GM18519 (cell line): ENCODE results near the gene TNFSF12.
A peak's percentile ranks its signal among the peaks of the same experiment; 100 is the strongest.

Experiments
- ATAC-seq: cut with Tn5 transposase; IDR thresholded peaks from one replicate; pipeline ENCODE4 v1.9.1; 2021; ENCODE audit warnings: mild to moderate bottlenecking, moderate library complexity; ENCODE audit not compliant: unreplicated experiment, low FRiP score

The TNFSF12 gene

DNA sequence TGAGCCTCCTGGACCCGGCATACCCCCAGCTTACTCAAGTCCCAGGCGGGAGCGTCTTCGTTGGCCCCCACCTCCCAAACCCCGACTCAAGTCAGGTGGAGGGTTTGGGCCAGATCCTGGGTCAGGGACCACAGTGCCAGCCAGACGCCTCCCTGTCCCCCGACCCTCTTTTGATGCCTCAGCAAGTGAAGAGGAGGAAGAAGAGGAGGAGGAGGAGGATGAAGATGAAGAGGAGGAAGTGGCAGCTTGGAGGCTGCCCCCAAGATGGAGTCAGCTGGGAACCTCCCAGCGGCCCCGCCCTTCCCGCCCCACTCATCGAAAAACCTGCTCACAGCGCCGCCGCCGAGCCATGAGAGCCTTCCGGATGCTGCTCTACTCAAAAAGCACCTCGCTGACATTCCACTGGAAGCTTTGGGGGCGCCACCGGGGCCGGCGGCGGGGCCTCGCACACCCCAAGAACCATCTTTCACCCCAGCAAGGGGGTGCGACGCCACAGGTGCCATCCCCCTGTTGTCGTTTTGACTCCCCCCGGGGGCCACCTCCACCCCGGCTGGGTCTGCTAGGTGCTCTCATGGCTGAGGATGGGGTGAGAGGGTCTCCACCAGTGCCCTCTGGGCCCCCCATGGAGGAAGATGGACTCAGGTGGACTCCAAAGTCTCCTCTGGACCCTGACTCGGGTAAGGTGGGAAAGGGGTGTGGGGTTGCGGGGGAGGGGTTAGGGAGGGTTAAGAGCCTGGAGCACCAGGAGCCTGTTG, 14.4 kb downstream of the TNFSF12 start:
- no peak for ATAC-seq

DNA sequence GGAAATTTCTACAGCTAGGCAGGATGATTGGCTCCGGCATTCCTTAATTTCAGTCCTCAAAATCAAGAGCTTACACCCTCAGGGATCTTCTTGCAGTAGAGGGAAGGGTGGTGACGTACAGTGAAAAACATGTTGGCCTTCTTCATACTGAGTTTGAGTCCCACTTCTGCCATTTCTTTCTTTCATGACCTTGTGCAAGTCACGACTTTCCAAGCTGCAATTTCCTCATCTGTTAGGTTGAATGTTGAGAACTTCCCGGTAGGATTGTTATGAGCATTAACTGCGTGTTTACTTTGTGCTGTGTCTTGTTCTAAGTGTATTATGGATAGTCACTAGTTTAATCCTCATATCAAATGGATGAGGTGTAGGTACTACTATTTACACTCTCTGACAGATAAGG, 20.7 kb downstream of the TNFSF12 start:
- no peak for ATAC-seq

DNA sequence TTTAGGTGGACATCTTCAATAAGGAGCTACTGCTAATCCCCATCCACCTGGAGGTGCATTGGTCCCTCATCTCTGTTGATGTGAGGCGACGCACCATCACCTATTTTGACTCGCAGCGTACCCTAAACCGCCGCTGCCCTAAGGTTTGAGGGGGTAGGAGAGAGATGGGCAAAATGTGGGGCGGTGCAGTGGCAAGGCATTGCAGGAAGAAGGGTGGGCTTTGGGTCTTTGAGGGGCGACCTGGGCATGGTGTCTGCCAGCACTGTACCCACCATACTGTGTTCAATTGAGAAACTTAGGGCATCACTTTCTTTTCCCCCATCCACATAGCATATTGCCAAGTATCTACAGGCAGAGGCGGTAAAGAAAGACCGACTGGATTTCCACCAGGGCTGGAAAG, 21.5 kb downstream of the TNFSF12 start:
- ATAC-seq: no peak

DNA sequence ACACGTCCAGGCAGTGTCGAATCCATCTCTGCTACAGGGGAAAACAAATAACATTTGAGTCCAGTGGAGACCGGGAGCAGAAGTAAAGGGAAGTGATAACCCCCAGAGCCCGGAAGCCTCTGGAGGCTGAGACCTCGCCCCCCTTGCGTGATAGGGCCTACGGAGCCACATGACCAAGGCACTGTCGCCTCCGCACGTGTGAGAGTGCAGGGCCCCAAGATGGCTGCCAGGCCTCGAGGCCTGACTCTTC, 23.4 kb downstream of the TNFSF12 start:
- ATAC-seq: no peak

DNA sequence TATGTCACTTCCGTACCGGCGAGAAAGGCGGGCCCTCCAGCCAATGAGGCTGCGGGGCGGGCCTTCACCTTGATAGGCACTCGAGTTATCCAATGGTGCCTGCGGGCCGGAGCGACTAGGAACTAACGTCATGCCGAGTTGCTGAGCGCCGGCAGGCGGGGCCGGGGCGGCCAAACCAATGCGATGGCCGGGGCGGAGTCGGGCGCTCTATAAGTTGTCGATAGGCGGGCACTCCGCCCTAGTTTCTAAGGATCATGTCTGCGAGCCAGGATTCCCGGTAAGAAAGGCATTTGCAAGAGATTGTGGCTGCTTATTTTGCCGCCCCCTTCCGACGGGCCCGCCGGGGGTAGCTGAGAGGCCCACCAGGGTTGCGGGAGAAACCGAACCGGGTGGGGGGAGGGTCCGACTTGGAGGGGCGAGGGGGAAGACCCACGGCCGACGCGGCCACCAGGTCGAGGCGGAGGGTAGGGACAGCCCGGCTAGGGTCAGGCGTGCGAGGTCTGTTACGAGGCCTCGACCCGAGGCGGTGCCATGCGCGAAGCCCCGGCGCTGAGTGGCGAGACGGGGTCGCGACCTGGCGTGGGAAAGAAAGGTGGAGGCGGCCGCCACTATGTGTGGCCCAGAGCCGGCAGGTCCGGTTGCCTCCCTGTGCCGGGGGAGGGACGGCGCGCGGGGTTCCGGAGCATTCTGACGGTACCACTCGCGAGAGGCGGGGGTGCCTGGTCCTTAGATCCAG, 23.9 kb downstream of the TNFSF12 start:
- peak; percentile 87 for ATAC-seq

DNA sequence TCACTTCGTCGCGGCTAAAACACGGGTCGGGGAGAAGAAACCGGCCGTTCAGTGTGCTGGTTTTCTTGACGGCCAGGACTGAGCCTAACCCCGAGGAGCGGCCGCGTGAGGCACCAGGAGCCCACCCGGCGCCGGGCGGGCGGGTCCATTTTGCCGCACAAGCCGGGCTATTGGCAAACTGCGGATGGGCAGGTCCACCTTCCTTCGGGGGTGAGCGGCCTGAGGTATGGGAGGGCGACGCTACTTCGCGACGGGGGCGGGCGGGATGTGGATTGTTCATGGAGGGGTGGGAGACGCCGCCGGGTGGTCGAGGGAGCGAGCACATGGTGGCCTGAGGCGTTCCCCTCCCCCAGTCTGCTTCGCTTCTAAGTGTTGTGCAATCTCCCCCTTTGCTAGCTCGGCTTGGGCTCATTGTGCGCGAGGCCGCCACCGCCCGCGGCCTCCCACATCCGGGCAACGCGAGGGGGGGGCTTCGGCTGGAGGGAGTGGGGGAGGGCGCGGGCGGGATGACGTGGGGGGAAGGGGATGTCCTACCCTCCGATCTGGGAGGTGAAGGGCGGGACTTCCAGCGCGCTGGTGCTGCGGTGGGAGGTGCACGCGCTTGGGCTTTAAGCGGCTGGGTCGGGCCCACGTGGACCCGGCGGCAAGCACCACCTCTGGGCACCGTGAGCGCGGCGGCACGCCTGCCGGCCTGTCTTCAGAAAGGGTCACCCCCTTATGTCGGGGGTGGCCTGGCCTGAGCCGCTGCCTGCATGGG, 24.6 kb downstream of the TNFSF12 start:
- ATAC-seq: no peak

DNA sequence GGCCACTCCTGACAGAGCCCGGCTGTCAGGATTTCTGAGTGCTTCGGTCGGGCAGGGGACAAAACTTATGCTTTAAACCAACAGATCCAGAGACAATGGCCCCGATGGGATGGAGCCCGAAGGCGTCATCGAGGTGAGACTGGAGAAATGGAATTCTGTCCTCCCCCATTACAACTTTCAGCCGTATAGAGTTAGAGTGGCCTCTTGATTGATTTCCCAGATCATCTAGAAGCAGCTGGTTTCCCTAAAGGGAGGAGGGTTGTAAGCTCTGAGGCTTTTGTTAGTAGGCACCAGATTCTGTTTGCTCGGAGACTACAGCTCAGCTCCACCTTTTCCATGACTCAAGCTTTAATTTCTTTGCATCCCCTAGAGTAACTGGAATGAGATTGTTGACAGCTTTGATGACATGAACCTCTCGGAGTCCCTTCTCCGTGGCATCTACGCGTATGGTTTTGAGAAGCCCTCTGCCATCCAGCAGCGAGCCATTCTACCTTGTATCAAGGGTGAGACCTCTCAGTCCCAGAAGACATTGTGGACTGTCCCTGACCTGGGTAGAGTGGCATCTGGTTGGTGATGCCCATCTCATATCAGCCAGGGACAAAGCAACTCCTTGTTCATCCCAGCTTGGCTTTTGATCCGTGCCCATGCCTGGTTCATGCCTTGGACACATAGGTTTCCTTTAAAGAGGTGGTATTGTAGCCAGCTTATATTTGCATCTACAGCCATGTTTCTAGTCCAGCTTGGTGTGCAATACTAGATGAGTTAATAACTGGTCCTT, 25.5 kb downstream of the TNFSF12 start:
- no peak for ATAC-seq

DNA sequence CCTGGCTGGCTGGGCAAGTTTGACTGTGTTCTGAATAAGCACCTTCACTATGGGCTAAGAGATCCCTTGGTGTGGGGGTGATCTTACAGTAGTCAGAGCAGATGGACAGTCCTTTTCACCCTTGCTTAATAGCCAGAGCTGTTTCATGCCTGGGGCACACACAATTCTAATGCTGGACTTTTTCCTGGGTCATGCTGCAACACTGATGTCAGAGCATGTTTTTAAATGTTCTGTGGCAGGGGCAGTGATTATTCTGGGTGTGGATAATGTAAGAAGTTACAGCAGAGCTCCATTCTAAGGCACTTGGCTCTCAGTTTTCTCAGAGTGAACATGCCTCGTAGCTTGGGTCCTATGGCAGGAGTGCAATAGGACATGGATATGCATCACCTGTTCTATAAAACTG, 26.6 kb downstream of the TNFSF12 start:
- no peak for ATAC-seq

DNA sequence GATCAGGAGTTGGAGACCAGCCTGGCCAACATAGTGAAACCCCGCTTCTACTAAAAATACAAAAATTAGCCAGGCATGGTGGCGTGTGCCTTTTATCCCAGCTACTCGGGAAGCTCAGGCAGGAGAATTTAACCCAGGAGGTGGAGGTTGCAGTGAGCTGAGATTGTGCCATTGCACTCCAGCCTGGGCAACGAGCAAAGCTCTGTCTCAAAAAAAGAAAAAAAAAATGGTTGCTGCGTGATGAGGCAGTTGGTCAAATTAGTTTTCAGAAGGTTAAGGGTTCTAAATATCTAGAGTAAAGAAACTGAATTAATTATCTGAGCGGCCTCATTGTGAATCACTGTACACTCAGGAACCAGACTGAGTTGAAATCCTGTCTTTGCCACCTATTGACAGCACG, 27.1 kb downstream of the TNFSF12 start:
- no peak for ATAC-seq

DNA sequence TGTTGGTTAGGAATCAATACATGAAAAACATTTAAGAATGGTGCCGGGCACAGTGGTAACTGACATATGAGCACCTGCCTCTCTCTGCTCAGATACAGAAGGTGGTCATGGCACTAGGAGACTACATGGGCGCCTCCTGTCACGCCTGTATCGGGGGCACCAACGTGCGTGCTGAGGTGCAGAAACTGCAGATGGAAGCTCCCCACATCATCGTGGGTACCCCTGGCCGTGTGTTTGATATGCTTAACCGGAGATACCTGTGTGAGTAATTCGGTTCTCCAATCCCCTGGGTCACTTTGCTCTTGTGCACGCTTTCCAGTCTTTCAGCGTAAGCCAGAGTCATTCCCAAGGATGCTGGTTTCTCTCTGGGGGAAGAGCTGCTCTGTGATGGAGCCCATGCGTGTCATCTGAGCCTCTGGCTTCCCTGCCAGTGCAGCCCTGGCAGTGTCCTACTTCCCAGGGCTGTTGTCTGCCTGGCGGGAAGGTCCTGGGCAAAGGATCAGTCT, 27.6 kb downstream of the TNFSF12 start:
- ATAC-seq: no peak

DNA sequence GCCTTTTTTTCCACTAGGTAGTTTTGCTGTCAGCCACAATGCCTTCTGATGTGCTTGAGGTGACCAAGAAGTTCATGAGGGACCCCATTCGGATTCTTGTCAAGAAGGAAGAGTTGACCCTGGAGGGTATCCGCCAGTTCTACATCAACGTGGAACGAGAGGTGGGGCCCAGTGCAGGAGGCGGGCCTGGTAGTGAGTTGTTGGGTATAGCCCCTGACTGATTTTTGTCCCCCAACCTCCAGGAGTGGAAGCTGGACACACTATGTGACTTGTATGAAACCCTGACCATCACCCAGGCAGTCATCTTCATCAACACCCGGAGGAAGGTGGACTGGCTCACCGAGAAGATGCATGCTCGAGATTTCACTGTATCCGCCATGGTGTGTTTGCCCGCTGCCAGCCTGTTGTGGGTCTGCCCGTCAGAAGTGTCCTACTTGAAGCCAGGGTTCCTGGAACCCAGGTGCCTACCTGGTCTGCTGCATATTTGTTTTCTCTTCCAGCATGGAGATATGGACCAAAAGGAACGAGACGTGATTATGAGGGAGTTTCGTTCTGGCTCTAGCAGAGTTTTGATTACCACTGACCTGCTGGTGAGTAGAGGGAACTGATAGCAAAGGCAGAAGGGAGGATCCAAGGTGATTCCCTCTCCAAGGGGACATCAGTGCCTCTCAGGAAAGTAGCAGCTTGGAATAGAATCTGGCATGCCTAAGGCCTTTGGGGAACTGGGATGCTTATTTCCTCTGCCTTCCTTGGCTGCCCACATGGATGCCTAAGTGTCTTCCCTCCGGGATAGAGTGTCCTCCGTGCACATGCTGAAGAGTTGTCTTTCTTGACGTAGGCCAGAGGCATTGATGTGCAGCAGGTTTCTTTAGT, 28.7 kb downstream of the TNFSF12 start:
- ATAC-seq: no peak

DNA sequence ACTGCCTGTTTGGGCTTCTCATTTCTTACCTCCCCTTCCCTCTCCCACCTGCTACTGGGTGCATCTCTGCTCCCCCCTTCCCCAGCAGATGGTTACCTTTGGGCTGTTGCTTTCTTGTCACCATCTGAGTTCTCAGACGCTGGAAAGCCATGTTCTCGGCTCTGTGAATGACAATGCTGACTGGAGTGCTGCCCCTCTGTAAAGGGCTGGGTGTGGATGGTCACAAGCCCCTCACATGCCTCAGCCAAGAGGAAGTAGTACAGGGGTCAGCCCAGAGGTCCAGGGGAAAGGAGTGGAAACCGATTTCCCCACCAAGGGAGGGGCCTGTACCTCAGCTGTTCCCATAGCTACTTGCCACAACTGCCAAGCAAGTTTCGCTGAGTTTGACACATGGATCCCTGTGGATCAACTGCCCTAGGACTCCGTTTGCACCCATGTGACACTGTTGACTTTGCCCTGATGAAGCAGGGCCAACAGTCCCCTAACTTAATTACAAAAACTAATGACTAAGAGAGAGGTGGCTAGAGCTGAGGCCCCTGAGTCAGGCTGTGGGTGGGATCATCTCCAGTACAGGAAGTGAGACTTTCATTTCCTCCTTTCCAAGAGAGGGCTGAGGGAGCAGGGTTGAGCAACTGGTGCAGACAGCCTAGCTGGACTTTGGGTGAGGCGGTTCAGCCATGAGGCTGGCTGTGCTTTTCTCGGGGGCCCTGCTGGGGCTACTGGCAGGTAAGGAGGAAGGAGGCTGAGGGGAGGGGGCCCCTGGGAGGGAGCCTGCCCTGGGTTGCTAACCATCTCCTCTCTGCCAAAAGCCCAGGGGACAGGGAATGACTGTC, 30.4 kb downstream of the TNFSF12 start, which contains the start of gene CD68:
Gene CD68 (plus strand): TSS at position 638 of the 833 bp plus-strand sequence. CDS start 40 bp downstream, at position 678.
- ATAC-seq: no peak

DNA sequence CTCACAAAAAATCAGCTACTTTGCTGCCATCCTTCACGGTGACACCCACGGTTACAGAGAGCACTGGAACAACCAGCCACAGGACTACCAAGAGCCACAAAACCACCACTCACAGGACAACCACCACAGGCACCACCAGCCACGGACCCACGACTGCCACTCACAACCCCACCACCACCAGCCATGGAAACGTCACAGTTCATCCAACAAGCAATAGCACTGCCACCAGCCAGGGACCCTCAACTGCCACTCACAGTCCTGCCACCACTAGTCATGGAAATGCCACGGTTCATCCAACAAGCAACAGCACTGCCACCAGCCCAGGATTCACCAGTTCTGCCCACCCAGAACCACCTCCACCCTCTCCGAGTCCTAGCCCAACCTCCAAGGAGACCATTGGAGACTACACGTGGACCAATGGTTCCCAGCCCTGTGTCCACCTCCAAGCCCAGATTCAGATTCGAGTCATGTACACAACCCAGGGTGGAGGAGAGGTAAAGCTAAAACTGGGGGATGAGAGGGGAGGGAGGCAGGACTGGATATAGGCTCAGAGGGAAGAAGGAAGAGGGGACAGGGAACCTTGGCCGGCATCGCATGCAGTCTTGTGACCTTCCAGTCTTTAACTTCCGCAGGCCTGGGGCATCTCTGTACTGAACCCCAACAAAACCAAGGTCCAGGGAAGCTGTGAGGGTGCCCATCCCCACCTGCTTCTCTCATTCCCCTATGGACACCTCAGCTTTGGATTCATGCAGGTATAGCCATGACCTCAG, 31.2 kb downstream of the TNFSF12 start:
- ATAC-seq: no peak

DNA sequence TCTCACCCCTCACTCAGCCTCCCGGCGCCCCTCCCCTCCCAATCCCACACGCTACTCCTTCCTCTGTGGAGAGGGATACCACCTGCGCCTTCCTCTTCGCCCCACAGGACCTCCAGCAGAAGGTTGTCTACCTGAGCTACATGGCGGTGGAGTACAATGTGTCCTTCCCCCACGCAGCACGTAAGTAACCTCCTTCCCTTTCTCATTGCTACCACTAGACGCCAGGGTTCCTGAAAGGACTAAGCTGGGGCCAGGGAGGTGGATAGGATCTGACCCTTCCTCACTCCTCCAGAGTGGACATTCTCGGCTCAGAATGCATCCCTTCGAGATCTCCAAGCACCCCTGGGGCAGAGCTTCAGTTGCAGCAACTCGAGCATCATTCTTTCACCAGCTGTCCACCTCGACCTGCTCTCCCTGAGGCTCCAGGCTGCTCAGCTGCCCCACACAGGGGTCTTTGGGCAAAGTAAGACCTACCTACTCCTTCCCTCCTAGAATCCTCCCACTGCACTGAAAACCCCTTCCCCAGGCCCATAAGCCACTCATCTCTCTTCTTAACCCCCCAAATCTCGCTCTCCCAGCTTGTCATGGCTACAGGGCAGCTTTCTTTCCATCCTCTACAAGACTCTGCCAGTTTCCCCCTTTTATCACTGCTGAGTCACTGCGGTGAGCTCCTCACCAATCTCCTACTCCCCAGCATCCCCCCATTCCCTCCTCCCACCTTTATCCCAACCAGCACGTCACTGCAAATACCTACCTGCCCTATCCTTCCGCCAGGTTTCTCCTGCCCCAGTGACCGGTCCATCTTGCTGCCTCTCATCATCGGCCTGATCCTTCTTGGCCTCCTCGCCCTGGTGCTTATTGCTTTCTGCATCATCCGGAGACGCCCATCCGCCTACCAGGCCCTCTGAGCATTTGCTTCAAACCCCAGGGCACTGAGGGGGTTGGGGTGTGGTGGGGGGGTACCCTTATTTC, 32.0 kb downstream of the TNFSF12 start:
- no peak for ATAC-seq

DNA sequence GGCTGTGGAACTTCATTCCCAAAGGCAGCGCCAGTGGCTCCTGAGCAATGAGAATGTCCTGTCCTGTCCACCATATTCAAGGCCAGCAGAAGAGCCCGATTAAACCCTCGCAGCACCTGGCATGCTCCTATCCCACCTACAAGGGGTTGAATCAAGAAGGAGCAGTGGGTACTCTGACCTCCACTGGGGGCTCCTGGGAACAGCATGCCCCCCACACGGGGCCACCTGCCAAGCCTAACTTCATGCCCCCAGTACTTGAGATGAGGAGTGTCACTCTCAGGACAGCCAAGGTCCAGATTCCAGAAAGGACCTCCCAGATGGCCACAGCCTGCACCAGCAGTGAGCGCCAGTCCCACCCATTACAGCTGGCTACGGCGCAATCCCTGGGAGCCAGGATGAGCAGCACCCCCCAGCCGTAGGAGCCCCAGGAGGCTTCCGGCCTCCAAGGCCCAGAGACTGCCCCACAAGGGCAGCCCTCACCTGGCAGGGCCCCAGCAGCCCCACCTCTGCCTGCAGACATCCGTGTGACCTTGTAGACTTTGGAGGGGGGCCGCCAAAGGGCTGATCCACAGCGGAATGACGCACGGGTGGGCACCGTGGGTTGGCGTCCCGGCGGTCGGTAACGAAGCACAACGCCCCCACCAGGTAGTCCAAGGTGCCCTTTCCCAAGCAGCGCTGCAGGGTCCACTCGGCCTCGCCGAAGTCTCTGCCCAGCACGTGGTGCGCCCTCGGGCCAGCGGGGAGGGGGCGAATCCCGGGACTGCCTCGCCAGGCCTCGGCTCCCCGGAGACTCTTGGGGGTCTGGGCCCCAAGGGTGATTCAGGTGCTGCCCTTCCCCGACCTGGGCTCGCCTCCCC, 33.8 kb downstream of the TNFSF12 start:
- ATAC-seq: no peak
